Panc1 (cell line): ENCODE data around the gene AATK. TPM values are rescaled to one million over a fixed set of nuclear protein-coding genes. Genes with fewer than 3 reads are reported as not detected.

Experiments used
- ATAC-seq: fragments of 200-7000 bp; cut with Tn5 transposase; 2 replicates; pipeline ENCODE4 v1.9.1; 2020; ENCODE audit warnings: mild to moderate bottlenecking, moderate library complexity
- BruUV-seq: library from RNA; stranded (reverse); fragments of 400-500 nt; replicated peaks from 2 replicates; lab custom pipeline; 2021; lab: Mats Ljungman, UMichigan
- CTCF ChIA-PET: fragments of 300-600 bp; sonication (Branson Sonifier 250); formaldehyde crosslinking; loops from one replicate; lab custom pipeline; 2022; ENCODE audit warnings: antibody characterized with exemption; lab: Charles Lee
- POLR2A ChIA-PET: fragments of 300-600 bp; sonication (Branson Sonifier 250); formaldehyde crosslinking; loops from one replicate; lab custom pipeline; 2022; ENCODE audit warnings: antibody characterized with exemption; lab: Charles Lee
- DNase-seq: peaks from one replicate; pipeline ENCODE4 v3.0.0-alpha.2; 2010; ENCODE audit warnings: low read depth, low spot score
- H3K27ac ChIP-seq: 2 replicates; pipeline ENCODE4 v1.5.1; 2011; ENCODE audit warnings: mild to moderate bottlenecking, low read length, inconsistent platforms
- H3K27me3 ChIP-seq: fragments of 200-500 bp; sonication (Bioruptor generic); 2 replicates; pipeline ENCODE4 v1.6.0; 2014; ENCODE audit warnings: low read length, inconsistent platforms; ENCODE audit not compliant: control insufficient read depth, insufficient read depth
- H3K36me3 ChIP-seq: fragments of 200-500 bp; sonication (Bioruptor generic); 2 replicates; pipeline ENCODE4 v1.5.1; 2014; ENCODE audit warnings: inconsistent platforms, mild to moderate bottlenecking, low read length, moderate library complexity; ENCODE audit not compliant: control insufficient read depth, insufficient read depth
- H3K4me1 ChIP-seq: 2 replicates; pipeline ENCODE4 v1.5.1; 2011; ENCODE audit warnings: inconsistent platforms, mild to moderate bottlenecking, low read length, moderate library complexity; ENCODE audit not compliant: control insufficient read depth, insufficient read depth
- H3K4me3 ChIP-seq, 2 experiments: 2 replicates each; pipeline ENCODE4 v1.5.1; 2011 to 2012; ENCODE audit warnings: low read depth in 2 of 2, low read length in 2 of 2, mild to moderate bottlenecking in 2 of 2, inconsistent platforms in 1 of 2, moderate library complexity in 1 of 2
- H3K9me3 ChIP-seq: fragments of 200-500 bp; sonication (Bioruptor generic); 2 replicates; pipeline ENCODE4 v1.5.1; 2014; ENCODE audit warnings: low read depth, mild to moderate bottlenecking, inconsistent platforms, low read length, moderate library complexity; ENCODE audit not compliant: control insufficient read depth, insufficient read depth
- CTCF ChIP-seq: fragments of 450-650 bp; IDR thresholded peaks from 2 replicates; pipeline ENCODE4 v1.5.1; 2017; ENCODE audit warnings: mild to moderate bottlenecking
- POLR2AphosphoS5 ChIP-seq: IDR thresholded peaks from 2 replicates; pipeline ENCODE4 v1.6.1; 2012; ENCODE audit warnings: mild to moderate bottlenecking, low read depth, low read length, moderate library complexity
- SIN3A ChIP-seq: IDR thresholded peaks from 2 replicates; pipeline ENCODE4 v1.6.1; 2012; ENCODE audit warnings: low read depth, mild to moderate bottlenecking, low read length, moderate library complexity, borderline replicate concordance; ENCODE audit not compliant: insufficient read depth
- TCF7L2 ChIP-seq: IDR thresholded peaks from 2 replicates; pipeline ENCODE4 v1.6.1; 2011; ENCODE audit warnings: mild to moderate bottlenecking, low read depth, low read length, inconsistent platforms
- in situ Hi-C: cut with HindIII; loops from 2 replicates; pipeline ENCODE4 v1.10.0; 2016; ENCODE audit warnings: low sequenced_read_pairs, low pct_unique_long_range_greater_than_20kb
- intact Hi-C: fragments of 100-400 bp; cut with micrococcal nuclease; formaldehyde crosslinking; loops from one replicate; pipeline ENCODE4 v1.10.0; 2022; ENCODE audit not compliant: unreplicated experiment
- microRNA-seq: library from miRNA; unstranded; fragments of <30 nt; microRNA quantifications from one replicate; pipeline ENCODE4 v1.1.0, GENCODE V29; 2020; ENCODE audit not compliant: unreplicated experiment
- total RNA-seq: library from RNA; stranded (reverse); gene quantifications from one replicate; pipeline ENCODE4 v1.2.1, GENCODE V29; 2021; ENCODE audit not compliant: unreplicated experiment
- TF ChIP-seq, protein P1 (sequence below), 2 experiments: IDR thresholded peaks; 2 replicates each; pipeline ENCODE4 v1.6.1; 2011 to 2012; ENCODE audit warnings: low read depth in 2 of 2, control low read depth in 1 of 2, low read length in 1 of 2, mild to moderate bottlenecking in 1 of 2, moderate library complexity in 1 of 2; ENCODE audit not compliant: insufficient read depth in 1 of 2

AATK gene
- total RNA-seq, 1 experiment from 2014 or later = 3.7 TPM

DNA sequence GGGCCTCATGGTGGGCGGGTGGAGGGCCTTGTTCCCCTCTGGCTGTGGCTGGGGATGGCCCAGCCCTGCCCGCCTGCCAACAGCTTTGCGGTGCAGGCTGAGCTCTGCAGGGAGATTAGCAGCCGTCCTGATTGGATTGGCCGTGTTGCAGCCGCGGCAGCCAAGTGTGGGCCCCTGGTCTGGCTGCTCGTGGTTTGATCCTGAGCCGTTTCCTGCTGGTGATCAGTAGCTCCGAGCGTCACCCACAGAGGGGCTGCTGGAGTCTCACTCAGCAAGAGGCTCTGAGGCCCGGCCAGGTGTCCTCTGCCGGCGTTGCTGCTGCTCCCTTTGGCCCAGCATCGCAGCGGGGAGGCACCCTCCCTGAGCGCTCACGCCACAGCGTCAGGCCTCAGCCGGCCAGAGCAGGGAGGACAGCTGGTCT is 98.6 kb downstream of the AATK start:
- intact Hi-C loops (no loop called here), in situ Hi-C loops (no loop called here)
- Histone ChIP-seq H3K36me3 (no peaks in the 10 kb centered on the region), H3K27me3 (no peaks in the 10 kb centered on the region), H3K9me3 (no peaks in the 10 kb centered on the region), H3K4me1 (no peaks in the 10 kb centered on the region), H3K27ac (no peak overlapping the region), H3K4me3 (no peak overlapping the region)
- POLR2A ChIA-PET = no interaction called here
- no peak for DNase-seq
- CTCF ChIA-PET = no interaction called here
- TF ChIP-seq SIN3A (no peak), CTCF (no peak), TCF7L2 (no peak), POLR2AphosphoS5 (no peak)
- TF ChIP-seq, protein P1, sequence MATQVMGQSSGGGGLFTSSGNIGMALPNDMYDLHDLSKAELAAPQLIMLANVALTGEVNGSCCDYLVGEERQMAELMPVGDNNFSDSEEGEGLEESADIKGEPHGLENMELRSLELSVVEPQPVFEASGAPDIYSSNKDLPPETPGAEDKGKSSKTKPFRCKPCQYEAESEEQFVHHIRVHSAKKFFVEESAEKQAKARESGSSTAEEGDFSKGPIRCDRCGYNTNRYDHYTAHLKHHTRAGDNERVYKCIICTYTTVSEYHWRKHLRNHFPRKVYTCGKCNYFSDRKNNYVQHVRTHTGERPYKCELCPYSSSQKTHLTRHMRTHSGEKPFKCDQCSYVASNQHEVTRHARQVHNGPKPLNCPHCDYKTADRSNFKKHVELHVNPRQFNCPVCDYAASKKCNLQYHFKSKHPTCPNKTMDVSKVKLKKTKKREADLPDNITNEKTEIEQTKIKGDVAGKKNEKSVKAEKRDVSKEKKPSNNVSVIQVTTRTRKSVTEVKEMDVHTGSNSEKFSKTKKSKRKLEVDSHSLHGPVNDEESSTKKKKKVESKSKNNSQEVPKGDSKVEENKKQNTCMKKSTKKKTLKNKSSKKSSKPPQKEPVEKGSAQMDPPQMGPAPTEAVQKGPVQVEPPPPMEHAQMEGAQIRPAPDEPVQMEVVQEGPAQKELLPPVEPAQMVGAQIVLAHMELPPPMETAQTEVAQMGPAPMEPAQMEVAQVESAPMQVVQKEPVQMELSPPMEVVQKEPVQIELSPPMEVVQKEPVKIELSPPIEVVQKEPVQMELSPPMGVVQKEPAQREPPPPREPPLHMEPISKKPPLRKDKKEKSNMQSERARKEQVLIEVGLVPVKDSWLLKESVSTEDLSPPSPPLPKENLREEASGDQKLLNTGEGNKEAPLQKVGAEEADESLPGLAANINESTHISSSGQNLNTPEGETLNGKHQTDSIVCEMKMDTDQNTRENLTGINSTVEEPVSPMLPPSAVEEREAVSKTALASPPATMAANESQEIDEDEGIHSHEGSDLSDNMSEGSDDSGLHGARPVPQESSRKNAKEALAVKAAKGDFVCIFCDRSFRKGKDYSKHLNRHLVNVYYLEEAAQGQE (IDR thresholded peaks at IDR 0.05; ENCODE audit: insufficient read depth in 1 of 2, low read depth in 2 of 2, low read length in 1 of 2) = no peak
- no peak for ATAC-seq
- no TSS peak for BruUV-seq

Small RNAs within 50 kb of the gene (microRNA-seq; reads per million reads assigned to microRNA genes)
- gene MIR1250 (1.6 reads per million), gene MIR3065 (not detected), gene MIR338 (not detected), gene MIR657 (not detected)

Other genes with a start within 250 kb of the AATK start
- 43.7 TPM for gene CHMP6, start 174.4 kb downstream of the AATK start, total RNA-seq
- gene BAIAP2, start 131.1 kb downstream of the AATK start, total RNA-seq = 125 TPM
- not detected for gene PVALEF, start 714 bp downstream of the AATK start, total RNA-seq
- gene CEP131, start 56.7 kb upstream of the AATK start, total RNA-seq = 26.0 TPM
- gene TEPSIN, start 72.8 kb upstream of the AATK start, total RNA-seq = 44.9 TPM
- 75.8 TPM for gene NDUFAF8, start 73.1 kb upstream of the AATK start, total RNA-seq
- 188 TPM for gene SLC38A10, start 129.1 kb upstream of the AATK start, total RNA-seq
- gene BAHCC1, start 229.2 kb upstream of the AATK start, total RNA-seq = 77.4 TPM